GM12878 (cell line): ENCODE results near the gene TRPM5. TPM values are rescaled to one million over a fixed set of nuclear protein-coding genes. Genes with fewer than 3 reads are reported as not detected.

Experiments
- ATAC-seq: fragments of 200-7000 bp; cut with Tn5 transposase; 3 replicates; pipeline ENCODE4 v1.9.1; 2020; ENCODE audit warnings: mild to moderate bottlenecking, moderate library complexity
- BruUV-seq: library from RNA; stranded (reverse); fragments of 400-500 nt; replicated peaks from 2 replicates; lab custom pipeline; 2021; lab: Mats Ljungman, UMichigan
- CTCF ChIA-PET: fragments of 300-600 bp; sonication (Branson Sonifier 250); formaldehyde crosslinking; extraction: SDS; loops from one replicate; lab custom pipeline; 2021; ENCODE audit warnings: inconsistent platforms; lab: Yijun Ruan, JAX
- POLR2A ChIA-PET: fragments of 350-600 bp; formaldehyde crosslinking; extraction: SDS; loops from one replicate; lab custom pipeline; 2021; ENCODE audit warnings: inconsistent platforms; lab: Charles Lee
- RAD21 ChIA-PET: fragments of 300-600 bp; sonication (Branson Sonifier 250); formaldehyde crosslinking; loops from one replicate; lab custom pipeline; 2023; ENCODE audit warnings: antibody characterized with exemption; ENCODE audit not compliant: unreplicated experiment; lab: Charles Lee
- SMC1A ChIA-PET: fragments of 300-600 bp; sonication (Branson Sonifier 250); formaldehyde crosslinking; loops from one replicate; lab custom pipeline; 2023; ENCODE audit not compliant: unreplicated experiment, uncharacterized antibody; lab: Charles Lee
- DNase-seq: peaks from one replicate; pipeline ENCODE4 v3.0.0-alpha.2; 2011; ENCODE audit warnings: low read depth, low spot score
- FAIRE-seq: peaks from 3 replicates; lab custom pipeline; 2011; peaks lifted over from hg19 to GRCh38; lab: Jason Lieb, UNC
- H2AFZ ChIP-seq: 2 replicates; pipeline ENCODE4 v1.6.0; 2011; ENCODE audit warnings: low read depth, low read length, control low read depth; ENCODE audit not compliant: control insufficient read depth
- H3K27ac ChIP-seq: 2 replicates; pipeline ENCODE4 v1.5.1; 2011; ENCODE audit warnings: control low read depth; ENCODE audit not compliant: control insufficient read depth, insufficient read depth
- H3K27me3 ChIP-seq, 2 experiments: replicated peaks in 1 of 2; 2 replicates each; pipeline versions ENCODE4 v1.6.0 to v1.6.1; 2011; ENCODE audit warnings: low read length in 1 of 2; ENCODE audit not compliant: control insufficient read depth in 2 of 2, insufficient read depth in 2 of 2
- H3K36me3 ChIP-seq, 2 experiments: 2 replicates each; pipeline ENCODE4 v1.5.1; 2011; ENCODE audit warnings: low read length in 1 of 2; ENCODE audit not compliant: control insufficient read depth in 2 of 2, insufficient read depth in 2 of 2
- H3K4me1 ChIP-seq: 2 replicates; pipeline ENCODE4 v1.6.1; 2011; ENCODE audit warnings: mild to moderate bottlenecking, low read length, moderate library complexity, mixed read lengths; ENCODE audit not compliant: control insufficient read depth, insufficient read depth
- H3K4me2 ChIP-seq: 2 replicates; pipeline ENCODE4 v1.6.0; 2011; ENCODE audit warnings: control low read depth; ENCODE audit not compliant: control insufficient read depth, insufficient read depth
- H3K4me3 ChIP-seq: fragments of 200-600 bp; sonication (generic); 2 replicates; pipeline ENCODE4 v1.5.1; 2016
- H3K79me2 ChIP-seq: 2 replicates; pipeline ENCODE4 v1.6.0; 2011; ENCODE audit warnings: low read length; ENCODE audit not compliant: control insufficient read depth, insufficient read depth
- H3K9ac ChIP-seq: 2 replicates; pipeline ENCODE4 v1.8.0; 2011; ENCODE audit warnings: low read length, control low read depth, mixed read lengths; ENCODE audit not compliant: control insufficient read depth, insufficient read depth
- H3K9me3 ChIP-seq: replicated peaks from 3 replicates; pipeline ENCODE4 v1.5.1; 2011; ENCODE audit warnings: mild to moderate bottlenecking, low read length; ENCODE audit not compliant: control insufficient read depth, insufficient read depth
- H4K20me1 ChIP-seq: 2 replicates; pipeline ENCODE4 v1.6.0; 2011; ENCODE audit not compliant: control insufficient read depth, insufficient read depth
- ATF3 ChIP-seq: IDR thresholded peaks from 2 replicates; pipeline ENCODE4 v1.6.1; 2011; ENCODE audit warnings: low read depth, mild to moderate bottlenecking, low read length, moderate library complexity, borderline replicate concordance; ENCODE audit errors: extremely low read depth
- CBX5 ChIP-seq: sonication (generic); IDR thresholded peaks from 2 replicates; pipeline ENCODE4 v1.6.1; 2016; ENCODE audit warnings: low read depth, moderate library complexity, mild to moderate bottlenecking, inconsistent platforms
- CEBPZ ChIP-seq: fragments of 150-350 bp; IDR thresholded peaks from 2 replicates; pipeline ENCODE4 v1.6.1; 2016; ENCODE audit warnings: low read depth, low read length
- CHD2 ChIP-seq: IDR thresholded peaks from 2 replicates; pipeline ENCODE4 v1.6.1; 2011; ENCODE audit warnings: low read depth, low read length, improper control_type of control experiment, borderline replicate concordance
- CTCF ChIP-seq, 3 experiments: IDR thresholded peaks in 2 of 3; conservative IDR thresholded peaks in 1 of 3; 2 replicates each; pipeline ENCODE4 v1.5.1; 2011; ENCODE audit warnings: low read depth in 3 of 3, low read length in 3 of 3, mild to moderate bottlenecking in 3 of 3, control low read depth in 2 of 3, moderate library complexity in 2 of 3, inconsistent platforms in 1 of 3, mixed read lengths in 1 of 3; ENCODE audit not compliant: control insufficient read depth in 2 of 3, insufficient read depth in 1 of 3; ENCODE audit errors: extremely low read depth in 1 of 3
- FOXK2 ChIP-seq: fragments of 450-650 bp; IDR thresholded peaks from 2 replicates; pipeline ENCODE4 v1.6.1; 2017; ENCODE audit warnings: mild to moderate bottlenecking, moderate library complexity
- MAX ChIP-seq: IDR thresholded peaks from 2 replicates; pipeline ENCODE4 v1.6.1; 2012; ENCODE audit warnings: low read depth, low read length, improper control_type of control experiment
- MEF2B ChIP-seq: fragments of 450-650 bp; IDR thresholded peaks from 2 replicates; pipeline ENCODE4 v1.6.1; 2018; ENCODE audit warnings: mild to moderate bottlenecking, moderate library complexity; ENCODE audit not compliant: partially characterized antibody, poor library complexity, severe bottlenecking
- MYC ChIP-seq: IDR thresholded peaks from 2 replicates; pipeline ENCODE4 v1.6.1; 2011; ENCODE audit warnings: mild to moderate bottlenecking, low read length, moderate library complexity, inconsistent platforms; ENCODE audit not compliant: insufficient read depth, insufficient replicate concordance, insufficient read length, severe bottlenecking
- RFX5 ChIP-seq: IDR thresholded peaks from 2 replicates; pipeline ENCODE4 v1.6.1; 2011; ENCODE audit warnings: low read depth, low read length, improper control_type of control experiment
- SIN3A ChIP-seq: IDR thresholded peaks from 2 replicates; pipeline ENCODE4 v1.6.1; 2012; ENCODE audit warnings: low read depth, low read length, improper control_type of control experiment
- SMAD1 ChIP-seq: fragments of 450-650 bp; IDR thresholded peaks from 2 replicates; pipeline ENCODE4 v1.6.1; 2018; ENCODE audit warnings: mild to moderate bottlenecking, low read depth; ENCODE audit not compliant: partially characterized antibody
- SUZ12 ChIP-seq: fragments of 200-600 bp; sonication (generic); IDR thresholded peaks from one replicate; pipeline ENCODE4 v1.6.1; 2018; ENCODE audit warnings: antibody characterized with exemption, mild to moderate bottlenecking; ENCODE audit not compliant: unreplicated experiment
- TCF7 ChIP-seq: IDR thresholded peaks from 2 replicates; pipeline ENCODE4 v1.6.1; 2014; ENCODE audit warnings: antibody characterized with exemption, borderline replicate concordance
- ZBTB11 ChIP-seq: fragments of 450-650 bp; formaldehyde crosslinking; IDR thresholded peaks from 2 replicates; pipeline ENCODE4 v1.5.0; 2022; ENCODE audit warnings: mild to moderate bottlenecking, missing genetic modification characterization
- WGBS: methylation state at CpG from one replicate; pipeline ENCODE4 v1.1.6; 2016; ENCODE audit warnings: low lambda C conversion rate; ENCODE audit not compliant: insufficient replicate concordance, insufficient coverage; ENCODE audit errors: missing lambda C conversion rate; 5-methylcytosine and 5-hydroxymethylcytosine counted together
- in situ Hi-C: fragments of 300-500 bp; cut with MboI; formaldehyde crosslinking; loops from 9 replicates; pipeline ENCODE4 v1.14.3; 2018; ENCODE audit warnings: mixed read lengths
- intact Hi-C: fragments of 100-400 bp; cut with micrococcal nuclease; formaldehyde crosslinking; loops from one replicate; pipeline ENCODE4 v1.14.2; 2022; ENCODE audit not compliant: unreplicated experiment
- polyA plus RNA-seq, 11 experiments: library from polyadenylated mRNA; depleted of rRNA in 4 of 11; unstranded in 6 of 11; stranded (reverse) in 5 of 11; fragments of >200 nt; fragmentation: Nextera tagmentation in 4 of 11; fragmentation: Illumina TruSeq in 1 of 11; extraction: Ambion mirVana in 4 of 11; extraction: Trizol in 1 of 11; gene quantifications; 1 replicate in 1 of 11; 2 replicates in 10 of 11; pipeline versions ENCODE4 v1.2.1 to v1.2.3, GENCODE V29; 2011 to 2016; ENCODE audit warnings: inconsistent platforms in 2 of 11, missing spikeins in 2 of 11, low read depth in 1 of 11
- total RNA-seq, 4 experiments: library from RNA; depleted of rRNA in 3 of 4; stranded (reverse); fragments of >200 nt in 3 of 4; fragmentation: Illumina TruSeq in 1 of 4; extraction: Trizol in 1 of 4; gene quantifications; 2 replicates each; pipeline versions ENCODE4 v1.2.1 to v1.2.3, GENCODE V29; 2013 to 2021

Gene TRPM5
- total and polyA plus RNA-seq, 10 of the 15 experiments (the other 5 are each of a cell fraction or from before 2014, with no cell fraction given): not detected

- Histone ChIP-seq H3K9me3 (no peaks in the 10 kb centered on the region; the same call in 2 of the 3 replicates), H3K4me2 (no peak overlapping the region), H3K4me3 (no peak overlapping the region), H4K20me1 (no peaks in the 10 kb centered on the region), H3K27ac (no peak overlapping the region), H3K9ac (no peak overlapping the region), H2AFZ (no peak overlapping the region), H3K36me3 (no peaks in the 10 kb centered on the region), H3K4me1 (no peaks in the 10 kb centered on the region), H3K79me2 (no peaks in the 10 kb centered on the region), H3K27me3 (no peaks in the 10 kb centered on the region)
- ChIA-PET CTCF (no interaction called here), RAD21 (no interaction called here), SMC1A (no interaction called here), POLR2A (no interaction called here)
- DNase-seq: no peak
- BruUV-seq: no TSS peak
- no peak for FAIRE-seq
- in situ Hi-C loops (no loop called here), intact Hi-C loops (loop anchor here (10.0 kb wide), 1 partner anchor 57 kb away; no protein-coding TSS in a partner anchor)
- ATAC-seq: no peak
- no peak for TF ChIP-seq SUZ12
- no peak for TF ChIP-seq MYC
- no peak for TF ChIP-seq MAX
- no peak for TF ChIP-seq CBX5
- no peak for TF ChIP-seq SMAD1
- TF ChIP-seq CEBPZ: no peak
- no peak for TF ChIP-seq MEF2B
- TF ChIP-seq ATF3: no peak
- no peak for TF ChIP-seq FOXK2
- TF ChIP-seq CTCF (IDR thresholded peaks at IDR 0.05 in 2 of 3, conservative IDR thresholded peaks at IDR 0.05 in 1 of 3; ENCODE audit: control insufficient read depth in 2 of 3, extremely low read depth in 1 of 3, insufficient read depth in 1 of 3, low read depth in 3 of 3, low read length in 3 of 3): no peak
- no peak for TF ChIP-seq RFX5
- TF ChIP-seq CHD2: no peak
- TF ChIP-seq SIN3A: no peak
- no peak for TF ChIP-seq TCF7
- TF ChIP-seq ZBTB11 (CRISPR knock-in tag): no peak
- 36% methylated on average over 3 of the region's 3 CpGs for WGBS
Observed at GRCh38 chr11:2482204-2482603, 37.9 kb upstream of the TRPM5 start.
